Kasumi-1 (cell line): ENCODE data around the gene SHOC2.

Experiments used
- DNase-seq, 2 experiments: peaks; one replicate each; lab custom pipeline; 2025; lab: John Stamatoyannopoulos, UW

The SHOC2 gene

GRCh38 chr10:110946496-110946895 is 27.1 kb downstream of the SHOC2 start:
- DNase-seq = no peak

- no peak for DNase-seq
These were observed 27.7 kb downstream of the SHOC2 start for GRCh38 chr10:110947061-110947595.

GRCh38 chr10:110951381-110951780 is 32.0 kb downstream of the SHOC2 start:
- no peak for DNase-seq

- DNase-seq = no peak
These were observed 38.2 kb downstream of the SHOC2 start for GRCh38 chr10:110957606-110958005.

GRCh38 chr10:110959379-110960332 is 40.3 kb downstream of the SHOC2 start:
- no peak for DNase-seq

- DNase-seq = no peak
These were observed 40.9 kb downstream of the SHOC2 start for GRCh38 chr10:110960333-110960712.

- no peak for DNase-seq
These were observed 43.0 kb downstream of the SHOC2 start for GRCh38 chr10:110962443-110962842.

GRCh38 chr10:110963162-110963561 is 43.8 kb downstream of the SHOC2 start:
- DNase-seq = no peak

- DNase-seq = no peak
These were observed 45.3 kb downstream of the SHOC2 start for GRCh38 chr10:110964681-110965080.

GRCh38 chr10:110965216-110965615 is 45.8 kb downstream of the SHOC2 start:
- no peak for DNase-seq

GRCh38 chr10:110966146-110966545 is 46.7 kb downstream of the SHOC2 start:
- DNase-seq = no peak

- DNase-seq = no peak
These were observed 47.7 kb downstream of the SHOC2 start for GRCh38 chr10:110967009-110967630.

GRCh38 chr10:110967645-110968044 is 48.2 kb downstream of the SHOC2 start:
- DNase-seq = no peak

- no peak for DNase-seq
These were observed 49.8 kb downstream of the SHOC2 start for GRCh38 chr10:110969183-110969582.

- no peak for DNase-seq
These were observed 52.2 kb downstream of the SHOC2 start for GRCh38 chr10:110971638-110972037.

- no peak for DNase-seq
These were observed 53.1 kb downstream of the SHOC2 start for GRCh38 chr10:110972231-110973134.

GRCh38 chr10:110973400-110973799 is 54.0 kb downstream of the SHOC2 start:
- peak; percentile 38 to 39 for DNase-seq

- no peak for DNase-seq
These were observed 57.2 kb downstream of the SHOC2 start for GRCh38 chr10:110976577-110976976.

- no peak for DNase-seq
These were observed 58.3 kb downstream of the SHOC2 start for GRCh38 chr10:110977662-110978061.

GRCh38 chr10:110978204-110978603 is 58.8 kb downstream of the SHOC2 start:
- no peak for DNase-seq

- no peak for DNase-seq
These were observed 60.2 kb downstream of the SHOC2 start for GRCh38 chr10:110979611-110980010.

GRCh38 chr10:110980807-110981206 is 61.4 kb downstream of the SHOC2 start:
- no peak for DNase-seq
